Right renal pelvis (tissue), 4 donors: ENCODE results near the gene GOLM1. TPM values are rescaled to one million over a fixed set of nuclear protein-coding genes. Genes with fewer than 3 reads are reported as not detected.
"Not testable (repeated sequence)": the region's sequence is repeated elsewhere in the genome, so short reads cannot be mapped to it uniquely, and the experiment has no call there.

Source experiments
- DNase-seq, 4 donors: peaks; one replicate each; pipeline ENCODE4 v3.0.0-alpha.2; 2013; ENCODE audit warnings: low read depth in 4 of 4, low spot score in 3 of 4, missing footprints in 1 of 4
- polyA plus RNA-seq, 4 donors: library from polyadenylated mRNA; unstranded; fragments of 120-200 nt; gene quantifications; one replicate each; pipeline ENCODE4 v1.2.1, GENCODE V29; 2013; ENCODE audit not compliant: insufficient read length in 4 of 4

Gene GOLM1, protein sequence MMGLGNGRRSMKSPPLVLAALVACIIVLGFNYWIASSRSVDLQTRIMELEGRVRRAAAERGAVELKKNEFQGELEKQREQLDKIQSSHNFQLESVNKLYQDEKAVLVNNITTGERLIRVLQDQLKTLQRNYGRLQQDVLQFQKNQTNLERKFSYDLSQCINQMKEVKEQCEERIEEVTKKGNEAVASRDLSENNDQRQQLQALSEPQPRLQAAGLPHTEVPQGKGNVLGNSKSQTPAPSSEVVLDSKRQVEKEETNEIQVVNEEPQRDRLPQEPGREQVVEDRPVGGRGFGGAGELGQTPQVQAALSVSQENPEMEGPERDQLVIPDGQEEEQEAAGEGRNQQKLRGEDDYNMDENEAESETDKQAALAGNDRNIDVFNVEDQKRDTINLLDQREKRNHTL
- 100 to 1,000 TPM; 162 to 179 (median 167) TPM for polyA plus RNA-seq

DNA sequence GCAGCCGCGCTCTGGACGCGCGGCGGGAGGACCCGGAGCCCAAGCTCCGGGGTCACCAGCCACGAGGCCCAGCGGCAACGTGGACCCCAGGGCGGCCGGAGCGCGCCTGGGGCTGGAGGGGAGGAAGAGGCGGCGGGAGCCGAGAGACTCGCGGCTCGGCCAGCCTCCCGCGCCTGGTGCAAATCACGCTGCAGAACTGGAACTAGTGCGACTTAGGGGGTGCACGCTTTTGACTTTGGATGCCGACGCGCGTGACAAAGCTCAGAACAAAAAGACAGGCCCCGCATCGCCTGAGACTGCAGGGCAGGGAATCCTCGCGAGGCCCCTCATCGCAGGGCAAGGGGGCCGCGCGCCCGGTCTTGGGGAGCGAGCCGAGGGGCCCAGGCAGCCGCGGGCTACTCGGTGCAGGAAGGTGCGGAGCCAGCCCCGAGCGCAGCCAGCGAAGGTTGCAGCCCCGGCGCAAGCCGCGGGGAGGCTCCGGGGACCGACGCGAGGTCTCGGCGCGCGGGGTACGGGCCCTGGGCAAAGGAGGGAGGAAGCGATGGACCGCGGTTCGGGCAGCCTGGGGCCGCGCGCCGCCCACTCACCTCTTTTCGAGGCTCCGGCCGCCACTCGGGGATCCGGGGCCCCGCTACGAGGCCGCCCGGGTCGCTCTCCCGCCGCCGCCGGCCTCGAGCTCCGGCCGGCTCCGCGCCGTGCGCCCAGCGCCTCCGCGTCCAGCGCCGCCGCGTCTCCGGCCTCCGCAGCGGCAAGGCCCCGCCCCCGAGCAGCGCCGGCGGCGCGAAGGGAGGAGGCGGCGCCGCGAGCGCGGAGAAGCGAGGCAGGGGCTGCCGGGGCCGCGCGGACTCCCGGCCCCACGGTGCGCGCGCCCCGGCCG lies at the start of gene GOLM1:
Gene GOLM1 (minus strand): TSS at position 735 of the 877 bp plus-strand sequence. CDS start 20,238 bp downstream, outside the sequence.
- DNase-seq, result peak in 2 of 4 donors; percentile 28 to 44

DNA sequence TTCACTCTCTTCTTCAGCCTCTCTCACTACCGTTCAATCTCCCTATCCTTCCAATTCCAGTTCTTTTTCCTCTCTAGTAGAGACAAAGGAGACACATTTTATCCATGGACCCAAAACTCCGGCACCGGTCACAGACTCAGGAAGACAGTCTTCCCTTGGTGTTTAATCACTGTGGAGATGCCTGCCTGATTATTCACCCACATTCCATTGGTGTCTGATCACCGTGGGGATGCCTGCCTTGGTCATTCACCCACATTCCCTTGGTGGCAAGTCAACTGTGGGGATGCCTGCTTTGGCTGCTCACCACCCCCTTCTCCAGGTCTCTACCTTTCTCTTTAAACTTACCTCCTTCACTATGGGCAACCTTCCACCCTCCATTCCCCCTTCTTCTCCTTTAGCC lies 47.3 kb upstream of the GOLM1 start:
- not testable (repeated sequence) for DNase-seq

DNA sequence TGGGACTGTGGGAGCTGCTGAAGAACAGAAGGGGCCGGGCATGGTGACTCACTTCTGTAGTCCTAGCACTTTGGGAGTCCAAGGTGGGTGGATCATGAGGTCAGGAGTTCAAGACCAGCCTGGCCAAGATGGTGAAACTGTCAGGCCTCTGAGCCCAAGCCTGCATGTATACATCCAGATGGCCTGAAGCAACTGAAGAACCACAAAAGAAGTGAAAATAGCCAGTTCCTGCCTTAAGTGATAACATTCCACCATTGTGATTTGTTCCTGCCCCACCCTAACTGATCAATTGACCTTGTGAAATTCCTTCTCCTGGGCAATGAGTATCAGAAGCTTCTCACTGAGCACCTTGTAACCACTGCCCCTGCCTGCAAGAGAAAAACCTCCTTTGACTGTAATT lies 46.6 kb upstream of the GOLM1 start:
- not testable (repeated sequence) for DNase-seq

DNA sequence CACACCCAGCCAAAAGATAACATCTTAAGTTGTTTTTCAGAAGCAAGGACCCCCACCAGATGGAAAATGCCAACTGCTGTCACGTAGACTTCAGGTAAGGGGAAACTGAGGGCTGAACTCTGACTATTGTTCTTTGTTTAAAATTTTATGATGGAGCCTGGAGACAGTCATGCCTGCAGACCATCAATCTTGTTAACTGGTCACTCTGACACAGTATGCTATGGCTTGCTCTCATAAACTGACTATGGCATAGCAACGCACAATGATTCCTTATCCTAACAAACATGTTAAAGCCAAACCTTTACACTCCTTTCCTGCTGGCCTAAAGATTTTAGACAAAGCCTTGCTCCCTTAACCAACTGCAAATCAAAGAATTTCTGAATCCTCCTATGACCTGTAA lies 43.6 kb upstream of the GOLM1 start:
- no peak for DNase-seq

DNA sequence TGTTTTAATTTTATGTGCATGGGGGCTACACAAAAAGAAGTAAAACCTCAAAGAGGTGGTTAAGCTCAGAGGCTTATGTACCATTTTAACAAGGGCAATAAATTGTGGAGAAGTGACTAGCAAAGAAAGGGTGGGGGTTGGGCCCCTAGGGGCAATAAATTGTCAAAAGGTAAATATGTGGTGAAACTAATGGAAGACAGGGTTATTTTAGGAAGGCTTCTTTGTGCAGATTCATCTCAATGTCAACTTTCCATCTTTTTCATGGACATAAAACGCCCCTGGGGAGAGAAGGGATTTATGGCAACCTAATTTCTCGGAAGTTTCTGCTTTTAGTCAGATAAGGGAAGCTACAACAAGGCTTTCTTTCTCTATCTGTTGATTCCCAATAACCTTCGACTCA lies 42.5 kb upstream of the GOLM1 start:
- DNase-seq, result no peak

DNA sequence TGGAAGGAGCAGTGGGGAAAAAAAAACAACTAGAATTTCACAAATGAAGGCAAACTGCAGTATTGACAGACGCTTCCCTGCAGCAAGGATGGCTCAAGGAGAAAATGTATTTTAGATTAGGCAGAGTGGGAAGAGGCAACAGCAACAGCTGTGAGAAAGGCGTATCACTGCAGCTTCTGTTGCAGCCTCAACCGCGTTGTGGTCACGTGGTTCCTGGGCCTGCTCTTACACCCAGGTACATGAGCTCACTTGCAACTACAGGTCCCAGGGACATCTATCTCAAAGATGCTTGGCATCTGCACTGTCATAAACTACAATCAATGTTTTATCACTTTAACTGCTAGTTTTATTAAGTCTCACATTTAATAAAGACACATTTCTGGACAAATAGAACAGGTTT lies 36.0 kb upstream of the GOLM1 start:
- no peak for DNase-seq

DNA sequence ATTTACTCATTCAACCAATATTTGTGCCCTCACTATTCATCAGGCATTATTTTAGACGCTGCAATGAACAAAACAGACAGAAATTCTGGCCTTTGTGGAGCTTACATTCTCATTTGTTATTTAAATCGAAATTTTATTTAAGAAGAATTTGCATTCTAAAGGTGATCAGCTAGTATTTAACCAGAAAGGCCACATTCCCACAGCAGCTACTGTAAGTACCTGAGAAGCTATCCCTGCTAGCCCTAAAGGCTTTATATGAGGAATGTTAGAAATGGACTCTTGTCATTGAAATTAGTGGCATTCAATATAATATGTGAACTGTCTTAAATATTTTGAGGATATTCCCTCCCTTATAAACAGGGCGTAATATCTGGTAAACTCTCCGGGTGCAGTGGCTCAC lies 35.0 kb upstream of the GOLM1 start:
- DNase-seq, result no peak

DNA sequence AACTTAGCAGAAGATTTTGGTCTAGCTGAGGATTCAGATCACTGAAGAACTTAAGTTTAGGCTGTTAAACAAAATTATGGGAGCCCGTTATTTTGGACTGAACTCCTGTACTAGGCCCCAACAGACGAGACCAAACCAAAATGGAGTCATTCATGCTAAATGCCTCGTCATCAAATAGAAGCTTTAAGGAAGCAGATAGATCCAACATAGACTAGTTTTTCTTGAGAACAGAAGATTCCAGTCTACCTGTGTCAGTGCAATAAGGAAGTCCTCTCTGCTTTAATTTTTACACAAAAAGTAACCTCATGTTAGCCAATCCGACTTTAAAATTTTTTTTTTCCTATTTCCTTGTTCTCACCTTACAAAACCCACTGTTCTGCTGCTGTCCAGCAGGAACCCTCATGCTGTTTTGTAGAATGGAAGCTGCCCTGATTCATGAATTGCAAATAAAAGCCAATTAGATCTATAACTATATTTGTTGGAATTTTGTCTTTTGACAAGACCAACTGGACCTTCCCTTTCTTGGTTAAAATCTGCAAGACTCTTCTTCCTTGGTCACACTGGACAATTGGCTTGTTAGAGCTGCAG lies 29.0 kb upstream of the GOLM1 start:
- DNase-seq, result no peak

DNA sequence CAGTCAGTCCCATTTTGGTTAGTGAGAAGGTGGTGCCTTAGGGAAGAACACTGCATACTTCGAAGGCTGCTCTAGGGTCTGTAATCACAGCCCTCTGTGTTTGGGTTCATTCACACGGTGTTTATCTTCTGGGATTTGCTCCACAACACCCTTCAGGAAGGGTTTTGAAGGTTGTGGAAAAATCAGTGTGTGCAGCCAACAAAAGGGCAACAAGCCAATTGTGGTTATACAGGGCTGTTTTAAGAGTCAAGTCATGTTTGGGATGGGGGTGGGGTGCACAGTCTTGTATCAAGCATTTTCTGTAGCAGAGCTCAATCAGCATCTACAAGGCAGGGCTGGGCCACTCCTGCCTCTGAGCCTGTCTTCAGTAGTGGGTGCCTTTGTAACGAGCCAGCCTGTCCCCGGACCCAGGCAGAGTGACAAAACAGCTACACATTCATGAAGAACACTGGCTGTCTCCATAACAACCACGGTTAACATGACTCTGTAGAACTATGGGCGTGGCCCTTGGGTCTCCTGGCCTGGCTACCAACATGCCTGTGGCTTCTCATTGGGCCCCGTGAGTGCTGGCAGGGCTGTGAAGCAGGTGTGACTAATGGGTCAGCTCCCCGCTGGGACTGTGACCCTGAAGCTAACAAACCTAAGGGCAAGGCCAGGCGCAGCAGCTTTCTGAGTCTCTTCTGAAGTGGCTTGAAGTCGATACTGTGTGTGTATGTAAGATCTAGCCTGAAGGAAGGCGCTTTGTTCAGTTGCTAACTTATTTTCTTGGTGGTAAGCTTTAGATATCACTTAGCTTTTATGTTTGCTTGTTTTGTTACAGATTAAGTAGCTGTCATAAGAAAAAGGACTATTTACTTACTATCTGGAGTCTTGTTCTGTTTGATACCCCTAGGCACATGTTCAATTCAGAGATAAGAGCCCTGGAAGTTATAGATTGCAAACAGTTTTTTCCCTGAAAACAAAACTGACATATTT lies 27.9 kb upstream of the GOLM1 start:
- DNase-seq, result peak; percentile 28 to 57 (median 44)

DNA sequence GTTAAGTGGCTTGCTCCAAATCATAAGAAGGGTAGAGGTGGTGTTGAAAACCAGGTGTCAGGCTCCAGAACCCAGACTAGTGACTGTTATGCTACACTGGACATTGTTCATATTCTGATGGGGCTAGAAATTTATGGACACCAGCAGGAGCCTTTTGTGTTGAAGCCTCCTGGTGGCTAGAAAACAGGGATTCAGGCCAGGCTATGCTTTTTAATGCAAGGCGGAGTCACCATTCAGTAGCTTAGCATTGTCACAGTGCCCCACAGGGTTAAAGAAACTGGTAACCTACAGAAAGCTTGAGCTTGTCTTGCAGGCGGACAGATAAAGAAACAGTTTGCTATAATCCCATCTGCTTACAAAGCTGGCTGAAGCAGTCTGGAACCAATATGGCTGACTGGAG lies 23.0 kb upstream of the GOLM1 start:
- no peak for DNase-seq

DNA sequence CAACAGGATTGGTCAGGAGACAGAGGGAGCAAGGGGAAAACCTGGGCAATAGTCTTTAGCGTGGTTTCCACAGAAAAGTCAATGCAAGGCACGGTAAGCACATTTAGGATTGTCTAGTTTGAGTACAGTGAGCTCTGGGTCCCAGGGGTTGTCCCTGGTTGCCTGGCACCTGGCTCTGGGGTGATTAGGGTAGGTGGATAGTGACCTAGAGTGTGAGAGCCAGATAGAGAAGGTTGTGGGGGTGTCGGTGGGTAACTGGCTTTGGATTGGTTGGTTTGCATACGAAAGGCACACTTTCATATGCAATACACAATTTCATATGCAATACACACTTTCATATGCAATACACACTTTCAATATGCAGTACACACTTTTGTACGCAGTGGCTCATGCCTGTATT lies 20.1 kb upstream of the GOLM1 start:
- DNase-seq, result no peak

DNA sequence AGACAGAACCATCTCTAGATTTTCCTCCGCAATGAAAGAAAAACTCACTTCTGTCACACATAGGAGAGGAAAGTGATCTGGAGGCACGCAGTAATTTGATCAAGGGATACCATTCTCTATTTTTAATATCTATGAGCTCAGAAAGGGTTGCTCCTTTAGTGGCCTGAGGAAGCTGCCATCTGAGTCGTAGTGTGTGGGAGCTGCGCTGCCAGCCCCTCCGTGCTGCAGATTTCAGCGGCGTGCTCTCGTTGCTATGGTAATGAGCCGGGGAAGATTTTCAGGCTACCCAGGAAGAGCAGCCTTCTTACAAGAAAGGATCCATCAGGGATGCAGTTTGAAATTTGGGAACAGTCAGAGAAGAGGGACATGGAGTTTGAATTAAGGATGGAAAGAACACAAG lies 17.1 kb upstream of the GOLM1 start:
- no peak for DNase-seq

DNA sequence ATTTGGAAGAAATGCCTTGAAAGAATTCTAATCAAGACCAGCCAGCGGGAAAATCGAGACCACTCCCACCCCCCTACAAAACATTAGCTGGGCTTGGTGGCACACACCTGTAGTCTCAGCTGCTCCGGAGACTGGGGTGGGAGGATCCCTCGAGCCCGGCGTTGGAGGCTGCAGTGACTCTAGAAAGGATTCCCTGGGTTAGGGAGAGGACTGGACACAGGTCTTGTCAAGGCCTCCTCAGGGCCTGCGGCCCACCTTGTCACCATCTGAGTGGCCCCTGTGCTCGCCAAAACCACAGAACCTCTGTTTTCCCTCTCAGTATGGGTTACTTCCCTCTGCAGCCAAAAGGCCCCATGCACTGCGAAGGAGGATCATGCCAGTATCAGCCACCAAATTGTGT lies 16.5 kb upstream of the GOLM1 start:
- no peak for DNase-seq

DNA sequence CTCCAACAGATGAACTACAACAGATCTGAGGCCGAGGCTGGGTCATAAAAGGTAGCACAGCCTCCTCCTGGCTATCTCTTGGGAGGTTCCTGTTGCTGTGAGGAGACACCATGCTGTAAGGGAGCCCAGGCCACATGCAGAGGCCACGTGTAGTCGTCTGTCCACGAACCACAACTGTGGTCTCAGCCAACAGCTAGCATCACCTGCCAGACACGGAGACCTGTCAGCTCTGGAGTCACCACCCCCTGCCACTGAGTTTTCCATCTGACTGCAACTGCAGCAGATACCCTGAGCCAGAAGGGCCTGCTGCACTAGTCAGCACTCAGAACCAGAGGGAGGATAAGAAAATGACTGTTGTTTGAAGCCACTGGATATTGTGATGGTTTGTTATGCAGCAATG lies 12.7 kb upstream of the GOLM1 start:
- no peak for DNase-seq

DNA sequence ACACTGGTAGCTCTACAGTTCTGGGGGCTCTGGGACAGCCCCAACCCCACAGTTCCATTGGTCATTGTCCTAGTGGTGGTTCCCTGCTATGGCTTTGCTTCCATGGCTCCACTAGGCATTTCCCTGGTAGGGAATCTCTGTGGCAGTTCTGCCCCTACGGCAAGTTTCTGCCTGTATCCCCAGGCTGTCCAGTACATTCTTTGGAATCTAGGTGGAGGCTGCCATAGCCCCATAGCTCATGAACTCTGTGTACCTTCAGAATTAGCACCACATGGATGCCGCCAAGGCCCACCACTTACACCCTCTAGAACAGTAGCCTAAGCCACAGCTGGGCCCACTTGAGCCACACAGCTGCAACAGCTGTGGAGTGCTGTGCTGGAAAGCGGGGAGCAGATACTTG lies 3.3 kb upstream of the GOLM1 start:
- DNase-seq, result no peak

DNA sequence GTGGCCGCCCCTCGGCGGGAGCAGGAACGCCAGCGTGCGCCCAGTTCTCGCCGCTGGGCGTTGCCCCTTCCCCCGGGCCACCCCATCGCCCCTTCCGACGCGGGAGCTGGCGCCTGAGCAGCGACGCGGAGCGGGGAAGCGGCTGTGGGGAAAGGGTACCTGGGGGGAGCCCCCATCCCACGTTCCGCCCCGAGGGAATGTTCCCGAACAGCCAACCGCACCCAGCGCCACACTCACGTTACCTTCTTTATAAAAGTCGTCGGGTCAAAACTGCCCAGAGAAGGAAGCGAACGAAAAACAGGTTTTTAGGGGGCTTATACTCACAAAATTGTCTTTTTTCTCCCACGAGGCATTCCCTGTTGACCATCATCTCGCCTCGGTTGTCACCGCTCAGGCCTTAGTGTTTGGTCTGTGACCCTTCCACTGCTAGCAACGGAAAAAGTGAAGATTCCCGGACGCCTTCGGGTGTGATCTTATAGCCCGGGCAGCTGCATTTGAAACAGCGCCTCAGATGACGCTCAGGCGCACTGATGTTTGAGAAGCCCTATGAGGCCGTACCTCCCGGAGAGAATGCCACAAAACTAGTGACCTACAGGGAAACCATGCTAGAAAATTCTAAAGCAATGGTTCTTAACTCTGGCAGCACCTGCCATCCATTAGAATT lies 475 bp upstream of the GOLM1 start:
- DNase-seq, result peak in 2 of 4 donors; percentile 29 to 53

DNA sequence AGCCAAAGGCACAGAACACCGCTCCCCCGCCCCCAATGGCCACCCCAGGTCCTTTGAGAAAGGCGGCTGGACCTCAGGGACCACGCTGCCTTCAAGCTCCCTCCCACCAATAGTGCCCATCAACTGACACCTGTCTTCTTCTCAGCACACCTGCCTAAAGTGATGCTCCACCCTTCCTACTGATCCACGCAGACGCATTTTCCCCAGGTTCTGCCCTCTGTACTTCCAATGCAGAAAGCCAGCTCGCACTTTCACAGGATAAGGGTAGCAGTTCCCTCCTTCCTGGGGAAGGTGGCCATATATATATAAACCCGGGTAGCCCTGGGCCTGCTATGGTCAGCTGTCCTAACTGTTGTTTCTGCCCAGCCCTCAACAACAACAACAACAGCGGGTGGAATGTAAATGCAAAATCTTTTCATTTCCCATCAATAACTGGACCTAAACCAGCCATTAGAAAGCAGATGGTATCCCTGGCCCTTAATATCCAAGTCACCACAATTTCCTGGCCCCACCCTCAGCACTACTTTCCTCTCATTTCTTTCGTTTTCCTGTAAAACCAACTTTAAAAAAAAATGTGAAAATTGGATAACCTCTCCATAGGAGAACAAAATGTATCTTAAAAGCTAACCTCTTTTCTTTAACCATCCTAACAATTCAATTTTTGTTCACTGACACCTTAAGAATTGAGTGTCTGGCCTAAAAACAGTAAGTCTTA lies 1.7 kb downstream of the GOLM1 start:
- DNase-seq, result no peak

DNA sequence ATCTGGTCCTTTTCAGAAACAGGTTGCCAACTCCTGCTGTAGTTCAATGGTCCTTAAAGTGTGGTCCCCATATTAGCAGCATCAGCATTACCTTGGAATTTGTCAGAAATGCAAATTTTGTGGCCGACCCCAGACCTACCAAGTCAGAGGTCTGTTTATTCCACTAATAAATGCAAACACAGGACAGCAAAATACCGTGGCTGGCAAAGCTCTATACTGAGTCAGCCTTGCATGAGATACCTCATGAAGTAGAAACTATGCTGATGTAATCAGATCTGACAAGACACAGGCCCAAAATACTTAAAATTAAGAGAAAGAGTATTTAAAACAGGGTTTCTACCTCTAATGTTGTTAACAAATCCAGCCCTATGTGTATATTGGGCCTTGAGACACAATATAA lies 3.0 kb downstream of the GOLM1 start:
- DNase-seq, result no peak
